Gastrocnemius medialis (tissue), 4 donors: ENCODE results near the gene ELANE.

Experiments used
- CTCF ChIP-seq, 5 experiments: fragments of 450-650 bp in 3 of 5; fragments of 200-600 bp in 2 of 5; sonication (generic) in 2 of 5; IDR thresholded peaks in 4 of 5; conservative IDR thresholded peaks in 1 of 5; 1 replicate in 4 of 5; 2 replicates in 1 of 5; pipeline ENCODE4 v1.5.1; 2016 to 2019; ENCODE audit warnings: antibody characterized with exemption in 5 of 5, mild to moderate bottlenecking in 3 of 5, moderate library complexity in 3 of 5
- POLR2A ChIP-seq, 2 donors: fragments of 450-650 bp; IDR thresholded peaks; one replicate each; pipeline ENCODE4 v1.6.1; 2017; ENCODE audit warnings: antibody characterized with exemption in 2 of 2, mild to moderate bottlenecking in 2 of 2, moderate library complexity in 2 of 2

- TF ChIP-seq CTCF (IDR thresholded peaks at IDR 0.05 in 4 of 5, conservative IDR thresholded peaks at IDR 0.05 in 1 of 5) (no peak), POLR2A (IDR thresholded peaks at IDR 0.05) (no peak)
Observed at GRCh38 chr19:899336-900042, 47.4 kb downstream of the ELANE start.
